Upper lobe of left lung (tissue), 6 donors: ENCODE measurements around the gene ERF. TPM values are rescaled to one million over a fixed set of nuclear protein-coding genes. Genes with fewer than 3 reads are reported as not detected.

Source experiments
- ATAC-seq, 2 donors: fragments of 200-7000 bp; cut with Tn5 transposase; one replicate each; pipeline ENCODE4 v1.9.1; 2022; ENCODE audit warnings: mild to moderate bottlenecking in 2 of 2, moderate library complexity in 2 of 2; ENCODE audit not compliant: low FRiP score in 2 of 2
- DNase-seq, 2 donors: peaks; one replicate each; pipeline ENCODE4 v3.0.0-alpha.2; 2019 to 2020
- H3K27ac ChIP-seq, 4 donors: fragments of 200-600 bp; sonication (generic); one replicate each; pipeline ENCODE4 v1.5.1; 2016 to 2019
- H3K27me3 ChIP-seq, 4 donors: fragments of 200-600 bp; sonication (generic); one replicate each; pipeline ENCODE4 v1.5.1; 2017 to 2019
- H3K36me3 ChIP-seq, 4 donors: fragments of 200-600 bp; sonication (generic); one replicate each; pipeline ENCODE4 v1.5.1; 2016 to 2019
- H3K4me1 ChIP-seq, 4 donors: fragments of 200-600 bp; sonication (generic); one replicate each; pipeline ENCODE4 v1.5.1; 2018 to 2019
- H3K4me3 ChIP-seq, 4 donors: fragments of 200-600 bp; sonication (generic); one replicate each; pipeline ENCODE4 v1.5.1; 2017 to 2019; ENCODE audit warnings: mild to moderate bottlenecking in 2 of 4, moderate library complexity in 1 of 4
- H3K9me3 ChIP-seq, 4 donors: fragments of 200-600 bp; sonication (generic); one replicate each; pipeline ENCODE4 v1.5.1; 2018 to 2019
- CTCF ChIP-seq, 6 experiments: fragments of 450-650 bp in 4 of 6; fragments of 200-600 bp in 2 of 6; sonication (generic) in 2 of 6; IDR thresholded peaks; one replicate each; pipeline ENCODE4 v1.5.1; 2016 to 2019; ENCODE audit warnings: antibody characterized with exemption in 6 of 6
- EP300 ChIP-seq, 4 donors: sonication (generic); formaldehyde crosslinking; IDR thresholded peaks; one replicate each; pipeline ENCODE4 v1.5.1; 2017; ENCODE audit warnings: antibody characterized with exemption in 4 of 4, control low read depth in 2 of 4
- POLR2A ChIP-seq, 4 donors: fragments of 450-650 bp; IDR thresholded peaks; one replicate each; pipeline ENCODE4 v1.5.1; 2016 to 2017; ENCODE audit warnings: antibody characterized with exemption in 4 of 4, mild to moderate bottlenecking in 2 of 4
- POLR2AphosphoS5 ChIP-seq, 2 donors: sonication (generic); formaldehyde crosslinking; IDR thresholded peaks; one replicate each; pipeline ENCODE4 v1.5.1; 2017; ENCODE audit warnings: antibody characterized with exemption in 2 of 2
- WGBS, 2 donors: methylation state at CpG; one replicate each; pipeline ENCODE4 v1.1.5; 2017 to 2018; 5-methylcytosine and 5-hydroxymethylcytosine counted together
- total RNA-seq, 6 donors: library from RNA; depleted of rRNA in 4 of 6; stranded (reverse); fragments of >200 nt in 4 of 6; gene quantifications; one replicate each; pipeline versions ENCODE4 v1.1.0 to v1.2.1, GENCODE V29; 2016 to 2021
- donor health status: DM: no; HTN: no; CAD: no; lungs with moderate emphysema.
- donor health status: DM: no; HTN: yes; CAD: no; lungs with severe emphysema.

The ERF gene
- total RNA-seq, 6 donors from 2014 or later = 13.6 to 59.4 (median 32.5) TPM

GRCh38 chr19:42208612-42209011 is 46.3 kb downstream of the ERF start:
- H3K9me3 ChIP-seq = no peaks in the 10 kb centered on the region
- peaks cover 23 to 99% (median 68%) of the 10 kb centered on the region in 4 donors for H3K36me3 ChIP-seq
- H3K4me3 ChIP-seq = no peak overlapping the region
- no peak for TF ChIP-seq EP300 (IDR thresholded peaks at IDR 0.05)
- ATAC-seq (no peak), DNase-seq (no peak)
- peaks cover 0 to 28% (median 7%) of the 10 kb centered on the region in 4 donors for H3K4me1 ChIP-seq
- H3K27ac ChIP-seq = peak overlapping the region in 2 of 4 donors; percentile 13 to 67
- 93 to 95% methylated on average over 9 to 11 of the region's 11 CpGs for WGBS, 2 donors
- H3K27me3 ChIP-seq = no peaks in the 10 kb centered on the region

GRCh38 chr19:42207767-42208271 is 47.1 kb downstream of the ERF start:
- H3K9me3 ChIP-seq = no peaks in the 10 kb centered on the region
- WGBS, 2 donors = 68 to 84% methylated on average over 6 of the region's 6 CpGs
- H3K36me3 ChIP-seq = peaks cover 23 to 99% (median 71%) of the 10 kb centered on the region in 4 donors
- peaks cover 0 to 26% (median 12%) of the 10 kb centered on the region in 4 donors for H3K4me1 ChIP-seq
- H3K27ac ChIP-seq = peak overlapping the region; percentile 13 to 67 (median 38)
- peak in 1 of 2 donors; percentile 67 for DNase-seq
- no peak for TF ChIP-seq CTCF (IDR thresholded peaks at IDR 0.05)
- TF ChIP-seq EP300 (IDR thresholded peaks at IDR 0.05) = no peak
- TF ChIP-seq POLR2A (IDR thresholded peaks at IDR 0.05) = no peak
- TF ChIP-seq POLR2AphosphoS5 (IDR thresholded peaks at IDR 0.05) = no peak
- H3K27me3 ChIP-seq = no peaks in the 10 kb centered on the region
- ATAC-seq = peak in 1 of 2 donors; percentile 72
- H3K4me3 ChIP-seq = no peak overlapping the region

- 87 to 91% methylated on average over 12 to 14 of the region's 14 CpGs for WGBS, 2 donors
- ATAC-seq (peak in 1 of 2 donors; percentile 43), DNase-seq (no peak)
- Histone ChIP-seq H3K27me3 (no peaks in the 10 kb centered on the region), H3K36me3 (peaks cover 23 to 97% (median 73%) of the 10 kb centered on the region in 4 donors), H3K27ac (peak overlapping the region in 3 of 4 donors; percentile 32 to 67 (median 43)), H3K4me3 (no peak overlapping the region), H3K9me3 (no peaks in the 10 kb centered on the region), H3K4me1 (peaks cover 2 to 31% (median 17%) of the 10 kb centered on the region in 4 donors)
- no peak for TF ChIP-seq EP300 (IDR thresholded peaks at IDR 0.05)
- no peak for TF ChIP-seq POLR2A (IDR thresholded peaks at IDR 0.05)
- TF ChIP-seq POLR2AphosphoS5 (IDR thresholded peaks at IDR 0.05) = no peak
- TF ChIP-seq CTCF (IDR thresholded peaks at IDR 0.05) = no peak
Measured at GRCh38 chr19:42206871-42207755, 47.8 kb downstream of the ERF start.

- Histone ChIP-seq H3K27ac (no peak overlapping the region), H3K4me1 (peaks cover 16 to 54% (median 40%) of the 10 kb centered on the region in 4 donors), H3K36me3 (peaks cover 17 to 92% (median 66%) of the 10 kb centered on the region in 4 donors), H3K4me3 (no peak overlapping the region), H3K27me3 (no peaks in the 10 kb centered on the region), H3K9me3 (no peaks in the 10 kb centered on the region)
- DNase-seq (no peak), ATAC-seq (no peak)
- TF ChIP-seq POLR2A (IDR thresholded peaks at IDR 0.05) = no peak
- TF ChIP-seq CTCF (IDR thresholded peaks at IDR 0.05) = no peak
- TF ChIP-seq POLR2AphosphoS5 (IDR thresholded peaks at IDR 0.05) = no peak
- TF ChIP-seq EP300 (IDR thresholded peaks at IDR 0.05) = no peak
- WGBS, 2 donors = 89 to 96% methylated on average over 6 of the region's 6 CpGs
Measured at GRCh38 chr19:42204664-42205063, 50.3 kb downstream of the ERF start.

GRCh38 chr19:42203700-42204099 is 51.2 kb downstream of the ERF start:
- H3K9me3 ChIP-seq = no peaks in the 10 kb centered on the region
- TF ChIP-seq CTCF (IDR thresholded peaks at IDR 0.05) = no peak
- no peak for TF ChIP-seq POLR2A (IDR thresholded peaks at IDR 0.05)
- no peak for TF ChIP-seq EP300 (IDR thresholded peaks at IDR 0.05)
- TF ChIP-seq POLR2AphosphoS5 (IDR thresholded peaks at IDR 0.05) = no peak
- no peak for ATAC-seq
- no peak for DNase-seq
- H3K27ac ChIP-seq = peak overlapping the region in 2 of 4 donors; percentile 27 to 93
- no peaks in the 10 kb centered on the region for H3K27me3 ChIP-seq
- WGBS, 2 donors = 90% methylated on average over 2 of the region's 2 CpGs; no CpG with 5 or more reads in 1 of the 2 donors
- no peak overlapping the region for H3K4me3 ChIP-seq
- H3K4me1 ChIP-seq = peaks cover 16 to 59% (median 49%) of the 10 kb centered on the region in 4 donors
- H3K36me3 ChIP-seq = peaks cover 14 to 92% (median 66%) of the 10 kb centered on the region in 4 donors
